GM12872 (cell line): ENCODE results near the gene MARCHF2.

ENCODE experiments used
- CTCF ChIP-seq: IDR thresholded peaks from 3 replicates; pipeline ENCODE4 v1.5.1; 2011; ENCODE audit warnings: low read depth, mild to moderate bottlenecking, low read length, moderate library complexity; ENCODE audit not compliant: insufficient read depth

The MARCHF2 gene

GRCh38 chr19:8389891-8390616 lies 23.1 kb upstream of the MARCHF2 start, which contains the start of gene RAB11B:
TSS of gene RAB11B (plus strand) at chr19:8390360. CDS start at chr19:8390417, 57 bp downstream.
- no peak for TF ChIP-seq CTCF

GRCh38 chr19:8390617-8390981 lies 22.5 kb upstream of the MARCHF2 start:
- TF ChIP-seq CTCF, result no peak

GRCh38 chr19:8391198-8392016 lies 21.7 kb upstream of the MARCHF2 start:
- no peak for TF ChIP-seq CTCF

GRCh38 chr19:8392017-8392591 lies 21.0 kb upstream of the MARCHF2 start:
- no peak for TF ChIP-seq CTCF

GRCh38 chr19:8393192-8393870 lies 19.8 kb upstream of the MARCHF2 start:
- TF ChIP-seq CTCF, result no peak

GRCh38 chr19:8393871-8394250 lies 19.2 kb upstream of the MARCHF2 start:
- no peak for TF ChIP-seq CTCF

GRCh38 chr19:8395621-8396082 lies 17.5 kb upstream of the MARCHF2 start:
- no peak for TF ChIP-seq CTCF
